ENCODE measurements around the gene SERPINB11.
A peak's percentile ranks its signal among the peaks of the same experiment; 100 is the strongest.
"Not testable (repeated sequence)": the region's sequence is repeated elsewhere in the genome, so short reads cannot be mapped to it uniquely, and the experiment has no call there.

SERPINB11 gene, protein sequence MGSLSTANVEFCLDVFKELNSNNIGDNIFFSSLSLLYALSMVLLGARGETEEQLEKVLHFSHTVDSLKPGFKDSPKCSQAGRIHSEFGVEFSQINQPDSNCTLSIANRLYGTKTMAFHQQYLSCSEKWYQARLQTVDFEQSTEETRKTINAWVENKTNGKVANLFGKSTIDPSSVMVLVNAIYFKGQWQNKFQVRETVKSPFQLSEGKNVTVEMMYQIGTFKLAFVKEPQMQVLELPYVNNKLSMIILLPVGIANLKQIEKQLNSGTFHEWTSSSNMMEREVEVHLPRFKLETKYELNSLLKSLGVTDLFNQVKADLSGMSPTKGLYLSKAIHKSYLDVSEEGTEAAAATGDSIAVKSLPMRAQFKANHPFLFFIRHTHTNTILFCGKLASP

GRCh38 chr18:63702660-63703059 is at the start of gene SERPINB11:
Gene SERPINB11, plus strand, starts transcription at chr18:63702960. Its CDS starts 7,234 bp downstream, at chr18:63710194.
- no peak for DNase-seq (ENCODE audit: low spot score)

DNA sequence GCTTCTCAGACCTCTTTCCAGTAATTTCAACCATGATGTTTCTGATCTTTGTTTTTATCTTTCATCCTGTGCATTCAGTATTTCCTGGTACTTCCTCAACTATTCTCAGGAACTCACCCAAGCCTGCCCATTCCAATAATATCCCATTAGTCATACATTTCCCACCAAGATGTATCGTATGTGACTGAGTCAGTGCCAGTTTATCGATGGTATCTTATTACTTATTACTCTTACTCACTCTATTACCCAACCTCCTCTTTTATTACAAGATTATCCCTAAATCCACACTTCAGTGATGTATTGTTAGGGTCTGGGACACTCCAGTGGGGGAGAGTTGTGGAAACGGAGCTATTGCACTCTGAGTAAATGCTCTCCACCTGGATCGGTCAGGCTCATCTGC is 43.8 kb upstream of the SERPINB11 start:
- not testable (repeated sequence) for DNase-seq (ENCODE audit: low spot score)

GRCh38 chr18:63661750-63662149 is 41.0 kb upstream of the SERPINB11 start, which contains the start of gene SERPINB3:
Gene SERPINB3, minus strand, starts transcription at chr18:63661893. Its CDS starts 677 bp downstream, at chr18:63661216.
- not testable (repeated sequence) for DNase-seq (ENCODE audit: low spot score)

DNA sequence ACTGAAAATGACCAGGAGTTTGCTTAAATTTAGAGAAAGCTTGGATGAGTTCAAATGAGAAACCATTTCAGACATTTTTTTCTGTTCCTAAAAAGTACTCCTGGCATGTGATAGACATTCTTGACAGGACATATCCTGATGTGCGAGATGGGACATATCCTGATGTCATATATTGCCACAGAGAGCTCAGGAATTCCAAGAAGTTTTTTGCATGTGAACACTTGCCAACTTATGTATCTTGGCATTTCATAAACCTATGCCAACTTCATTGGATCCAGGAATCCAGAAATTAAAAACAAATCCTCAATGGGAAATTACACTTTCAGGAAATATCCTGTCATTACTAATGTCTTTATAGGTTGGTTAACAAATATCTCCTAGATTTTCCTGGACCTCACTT is 38.2 kb upstream of the SERPINB11 start:
- no peak for DNase-seq (ENCODE audit: low spot score)

DNA sequence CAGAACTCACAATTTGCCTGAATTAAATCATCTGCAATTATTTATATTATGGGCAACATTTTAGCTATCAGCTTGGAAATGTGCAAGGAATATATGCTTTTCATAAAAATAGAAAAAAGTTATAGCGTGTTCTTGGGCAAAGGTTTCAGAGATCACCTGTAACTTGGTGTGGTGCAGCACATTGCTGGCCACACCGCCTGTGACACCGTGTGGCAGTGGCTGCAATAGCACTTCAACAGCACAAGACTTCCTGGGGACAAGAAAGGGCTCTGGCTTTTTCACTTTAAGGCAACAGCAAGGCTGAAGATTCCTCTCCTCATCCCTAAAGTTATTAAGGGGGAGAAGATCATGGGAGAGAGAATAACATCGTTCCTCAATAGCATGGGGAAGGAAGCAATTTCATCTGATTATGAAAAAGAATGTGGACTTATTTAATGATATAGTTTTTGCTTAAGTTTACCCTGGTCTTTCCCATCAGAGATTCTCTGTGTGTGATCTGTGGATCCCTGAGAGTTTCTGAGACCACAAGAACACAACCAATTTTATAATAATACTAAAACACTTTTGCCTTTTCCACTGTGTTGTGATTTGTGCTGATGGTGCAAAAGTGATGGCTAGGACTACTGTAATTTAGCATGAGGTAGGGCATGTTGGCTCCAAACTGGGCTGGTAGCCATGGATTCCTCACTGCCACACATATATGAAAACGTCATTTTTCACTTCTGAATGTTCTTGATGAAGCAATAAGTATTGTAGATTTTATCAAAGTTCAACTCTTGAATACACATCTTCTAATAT is 26.0 kb upstream of the SERPINB11 start:
- DNase-seq (ENCODE audit: low spot score), result no peak

DNA sequence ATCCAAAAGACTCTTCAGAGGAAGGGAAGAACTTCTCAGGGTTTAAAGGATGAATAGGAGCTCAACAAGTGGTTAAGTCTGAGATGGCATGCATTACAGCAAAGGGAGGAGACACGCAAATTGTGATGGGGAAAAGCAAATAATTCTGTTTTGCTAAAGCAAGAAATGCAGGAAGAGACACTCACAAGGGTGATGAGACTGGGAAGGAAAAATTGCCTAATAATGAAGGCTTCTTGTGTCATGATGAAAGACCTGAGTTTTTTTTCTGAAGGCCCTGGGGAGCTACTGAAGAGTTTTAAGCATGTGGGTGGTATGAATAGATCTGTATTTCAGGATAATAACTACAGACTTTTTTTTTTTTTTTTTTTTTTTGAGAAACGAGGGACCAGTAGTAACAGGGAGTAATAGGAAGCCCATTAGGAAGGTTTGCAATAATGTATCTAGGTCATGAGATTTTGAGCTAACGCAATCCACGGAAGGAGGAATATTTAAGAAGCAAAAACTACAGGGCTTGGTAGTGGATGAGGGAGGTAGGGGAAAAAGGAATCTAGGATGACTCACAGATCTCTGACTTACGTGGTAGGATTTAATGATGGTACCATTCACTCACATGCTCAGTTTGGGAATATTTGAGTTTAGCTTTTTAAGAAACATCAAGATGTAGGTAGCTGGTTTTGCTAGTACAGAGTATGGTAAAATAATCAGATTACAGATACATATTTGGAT is 25.1 kb upstream of the SERPINB11 start:
- DNase-seq (ENCODE audit: low spot score), result no peak

- no peak for DNase-seq (ENCODE audit: low spot score)
Measured at GRCh38 chr18:63679820-63680606, 22.7 kb upstream of the SERPINB11 start.

DNA sequence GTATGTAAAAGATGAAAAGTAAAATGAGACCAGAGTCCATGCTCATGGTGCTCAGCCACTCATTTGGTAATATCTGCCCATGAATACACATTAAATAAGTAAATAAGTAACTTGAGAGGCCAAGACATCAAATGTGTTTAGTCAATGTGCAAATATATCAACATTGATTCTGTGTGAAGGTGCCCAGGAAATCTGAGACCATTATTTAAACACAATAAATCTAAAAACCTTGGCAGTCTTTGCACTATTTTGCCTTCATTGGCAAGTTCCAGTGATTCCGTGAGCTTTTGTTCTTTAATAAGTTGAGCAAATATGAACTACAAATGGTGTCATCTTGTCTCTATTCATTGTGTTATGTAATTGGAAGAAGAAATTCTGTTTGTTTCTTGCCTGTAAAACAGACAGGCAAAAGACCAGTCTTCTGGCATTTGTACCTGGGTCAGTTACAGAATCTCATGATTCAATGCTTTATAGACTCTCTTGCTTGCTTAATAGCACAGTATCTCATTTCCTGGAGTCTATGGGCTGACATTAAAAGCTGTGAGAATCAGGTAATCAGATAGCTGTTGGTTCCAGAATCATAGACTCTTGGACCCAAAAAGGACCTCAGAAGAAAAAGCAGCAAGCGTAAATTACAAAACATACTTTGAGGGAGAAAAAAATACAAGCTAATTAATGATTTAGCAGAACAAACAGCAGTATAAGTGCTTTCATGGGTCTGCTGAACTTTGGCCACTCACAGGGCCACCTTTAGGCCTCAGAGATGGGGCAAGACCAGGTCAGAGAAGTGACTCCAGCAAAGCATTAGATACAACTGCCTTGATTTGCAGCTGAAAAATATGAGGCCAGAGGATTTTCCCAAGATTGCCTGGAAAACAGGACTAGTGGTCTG is 21.1 kb upstream of the SERPINB11 start:
- DNase-seq (ENCODE audit: low spot score), result peak; percentile 3

- no peak for DNase-seq (ENCODE audit: low spot score)
Measured at GRCh38 chr18:63683152-63683551, 19.6 kb upstream of the SERPINB11 start.

DNA sequence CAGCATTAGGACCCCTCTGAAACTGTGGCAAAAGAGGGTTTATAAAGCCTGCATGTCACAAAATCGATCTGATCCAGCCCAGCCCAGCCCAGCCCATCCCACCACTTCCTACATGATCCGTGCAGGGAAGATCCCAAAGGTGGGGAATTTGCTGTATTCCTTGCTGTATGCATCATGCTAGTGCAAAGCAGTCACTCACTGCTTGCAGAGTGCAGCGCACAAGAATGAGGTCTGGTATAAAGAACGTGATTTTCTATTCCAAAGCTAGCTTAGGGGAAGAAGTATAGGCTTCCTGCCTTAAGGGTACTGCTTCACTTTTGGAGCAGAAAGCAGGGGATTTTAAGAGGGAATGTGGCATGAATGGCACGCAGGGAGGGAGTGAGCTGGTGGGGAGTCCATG is 18.9 kb upstream of the SERPINB11 start:
- DNase-seq (ENCODE audit: low spot score), result no peak

GRCh38 chr18:63684718-63685117 is 18.0 kb upstream of the SERPINB11 start:
- no peak for DNase-seq (ENCODE audit: low spot score)

DNA sequence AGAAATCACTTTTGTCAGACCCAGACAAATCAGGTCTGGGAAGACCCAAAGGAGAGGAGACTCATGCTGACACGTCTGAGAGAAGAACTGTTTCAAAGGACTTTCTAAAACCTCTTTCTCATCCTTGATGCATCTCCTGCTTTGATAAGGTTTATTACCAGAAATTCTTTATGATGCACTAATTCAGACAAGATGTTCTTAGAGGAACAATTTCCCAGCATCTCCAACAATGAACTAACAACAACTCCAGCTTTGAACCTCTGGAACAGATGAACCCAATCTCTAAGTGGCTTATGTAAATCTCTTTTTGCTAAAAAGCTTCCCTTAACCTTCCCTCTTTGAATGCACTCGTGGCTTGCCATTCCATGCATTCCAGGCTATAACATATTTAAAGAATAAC is 15.9 kb upstream of the SERPINB11 start:
- DNase-seq (ENCODE audit: low spot score), result no peak

DNA sequence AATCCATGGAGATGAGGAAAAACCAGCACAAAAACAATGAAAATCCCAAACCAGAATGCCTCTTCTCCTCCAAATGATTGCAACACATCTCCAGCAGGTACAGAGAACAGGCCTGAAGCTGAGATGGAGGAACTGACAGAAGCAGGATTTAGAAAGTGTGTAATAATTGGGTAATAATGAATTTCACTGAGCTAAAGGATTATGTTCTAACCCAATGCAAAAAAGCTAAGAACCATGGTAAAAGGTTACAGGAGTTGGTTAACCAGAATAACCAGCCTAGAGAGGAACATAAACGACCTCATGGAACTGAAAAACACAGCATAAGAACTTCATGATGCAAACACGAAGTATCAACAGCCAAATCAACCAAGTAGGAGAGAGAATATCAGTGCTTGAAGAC is 13.7 kb upstream of the SERPINB11 start:
- DNase-seq (ENCODE audit: low spot score), result no peak

DNA sequence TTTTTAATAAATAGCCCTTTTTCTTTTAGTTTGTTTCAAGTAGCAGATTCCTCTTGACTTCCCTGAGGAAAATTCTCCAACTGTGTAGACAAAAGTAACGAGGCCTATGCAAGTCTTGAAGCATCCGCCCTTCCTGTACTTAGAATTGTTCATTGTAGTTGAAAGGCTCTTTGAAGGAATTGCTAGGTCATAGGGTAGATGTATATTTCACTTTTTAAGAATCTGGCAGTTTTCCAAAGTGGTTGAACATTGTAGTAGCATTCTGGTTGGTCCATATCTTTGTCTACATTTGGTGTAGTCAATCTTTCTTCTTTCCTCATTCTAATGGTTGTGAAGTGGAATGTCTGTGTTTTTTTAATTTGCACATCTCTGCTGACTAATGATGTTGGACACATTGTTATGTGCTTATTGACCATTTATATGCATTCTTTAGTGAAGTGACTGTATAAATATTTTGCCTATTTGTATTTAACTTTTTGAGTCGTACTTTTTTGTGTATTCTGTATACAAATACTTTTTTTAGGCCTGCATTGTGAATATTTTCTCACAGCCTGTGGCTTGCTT is 5.6 kb upstream of the SERPINB11 start:
- no peak for DNase-seq (ENCODE audit: low spot score)

- DNase-seq (ENCODE audit: low spot score), result no peak
Measured at GRCh38 chr18:63700501-63700900, 2.3 kb upstream of the SERPINB11 start.

- no peak for DNase-seq (ENCODE audit: low spot score)
Measured at GRCh38 chr18:63701952-63702351, 808 bp upstream of the SERPINB11 start.

- DNase-seq (ENCODE audit: low spot score), result no peak
Measured at GRCh38 chr18:63705401-63705800, 2.6 kb downstream of the SERPINB11 start.

DNA sequence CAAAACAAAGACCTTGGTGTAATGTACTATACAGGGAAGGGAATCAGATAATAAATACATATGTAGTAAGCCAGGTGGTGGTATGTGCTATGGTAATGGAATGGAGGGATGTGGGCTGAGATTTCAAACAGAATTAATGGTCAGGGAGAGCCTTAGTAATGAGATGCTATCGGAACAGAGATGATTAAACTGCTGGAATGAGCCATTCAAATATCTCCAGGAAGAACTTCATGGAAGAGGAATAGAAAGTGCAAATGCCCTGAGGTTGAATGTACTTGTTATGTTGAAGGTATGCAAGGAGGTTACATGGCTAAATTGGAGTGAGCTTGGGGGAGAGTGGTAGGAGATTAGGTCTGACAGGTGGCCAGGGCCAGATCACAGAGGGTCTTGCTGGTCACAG is 5.1 kb downstream of the SERPINB11 start:
- no peak for DNase-seq (ENCODE audit: low spot score)

GRCh38 chr18:63708650-63709049 is 5.9 kb downstream of the SERPINB11 start:
- no peak for DNase-seq (ENCODE audit: low spot score)
